Ramos (cell line): Measurements from ENCODE around the gene ABCG2.
"Not testable (repeated sequence)": the region's sequence is repeated elsewhere in the genome, so short reads cannot be mapped to it uniquely, and the experiment has no call there.

Source experiments
- in situ Hi-C: fragments of 300-500 bp; cut with MboI; formaldehyde crosslinking; loops from one replicate; pipeline ENCODE4 v1.14.3; 2022; ENCODE audit warnings: low sequenced_read_pairs; ENCODE audit not compliant: unreplicated experiment

The ABCG2 gene

GRCh38 chr4:88171206-88171605 lies 12.8 kb upstream of the ABCG2 start:
- in situ Hi-C loops, result no loop called here

GRCh38 chr4:88169298-88169697 lies 10.9 kb upstream of the ABCG2 start:
- in situ Hi-C loops, result no loop called here

GRCh38 chr4:88166608-88167007 lies 8.2 kb upstream of the ABCG2 start:
- in situ Hi-C loops, result no loop called here

GRCh38 chr4:88163336-88163735 lies 4.9 kb upstream of the ABCG2 start:
- in situ Hi-C loops, result no loop called here

- in situ Hi-C loops, result no loop called here
These were observed 4.2 kb upstream of the ABCG2 start for GRCh38 chr4:88162626-88163025.

- in situ Hi-C loops, result no loop called here
These were observed 838 bp upstream of the ABCG2 start for GRCh38 chr4:88159229-88159725.

- in situ Hi-C loops, result no loop called here
These were observed 376 bp downstream of the ABCG2 start for GRCh38 chr4:88158038-88158488.

- in situ Hi-C loops, result not testable (repeated sequence)
These were observed 6.1 kb downstream of the ABCG2 start for GRCh38 chr4:88152331-88152730.

GRCh38 chr4:88148560-88148959 lies 9.9 kb downstream of the ABCG2 start:
- in situ Hi-C loops, result no loop called here

- in situ Hi-C loops, result no loop called here
These were observed 10.6 kb downstream of the ABCG2 start for GRCh38 chr4:88147799-88148217.

GRCh38 chr4:88146891-88147290 lies 11.5 kb downstream of the ABCG2 start:
- in situ Hi-C loops, result no loop called here

- in situ Hi-C loops, result no loop called here
These were observed 13.6 kb downstream of the ABCG2 start for GRCh38 chr4:88144866-88145300.

- in situ Hi-C loops, result no loop called here
These were observed 14.4 kb downstream of the ABCG2 start for GRCh38 chr4:88144048-88144447.

- in situ Hi-C loops, result no loop called here
These were observed 14.9 kb downstream of the ABCG2 start for GRCh38 chr4:88143504-88143903.

GRCh38 chr4:88138561-88138960 lies 19.9 kb downstream of the ABCG2 start:
- in situ Hi-C loops, result no loop called here

GRCh38 chr4:88137112-88137511 lies 21.3 kb downstream of the ABCG2 start:
- in situ Hi-C loops, result no loop called here

GRCh38 chr4:88136249-88136648 lies 22.2 kb downstream of the ABCG2 start:
- in situ Hi-C loops, result no loop called here

GRCh38 chr4:88135356-88135663 lies 23.1 kb downstream of the ABCG2 start:
- in situ Hi-C loops, result no loop called here

- in situ Hi-C loops, result no loop called here
These were observed 23.7 kb downstream of the ABCG2 start for GRCh38 chr4:88134536-88135355.

- in situ Hi-C loops, result no loop called here
These were observed 24.3 kb downstream of the ABCG2 start for GRCh38 chr4:88134111-88134510.

GRCh38 chr4:88130544-88131305 lies 27.7 kb downstream of the ABCG2 start:
- in situ Hi-C loops, result no loop called here
